Activated CD4-positive, alpha-beta T cell treated with anti-CD3 and anti-CD28 coated beads for 4 hours (primary cell): Measurements from ENCODE around the gene OSBP2.
A peak's percentile ranks its signal among the peaks of the same experiment; 100 is the strongest.

Source experiments
- DNase-seq, 2 donors: peaks; one replicate each; pipeline ENCODE4 v3.0.0-alpha.2; 2020

Gene OSBP2

DNA sequence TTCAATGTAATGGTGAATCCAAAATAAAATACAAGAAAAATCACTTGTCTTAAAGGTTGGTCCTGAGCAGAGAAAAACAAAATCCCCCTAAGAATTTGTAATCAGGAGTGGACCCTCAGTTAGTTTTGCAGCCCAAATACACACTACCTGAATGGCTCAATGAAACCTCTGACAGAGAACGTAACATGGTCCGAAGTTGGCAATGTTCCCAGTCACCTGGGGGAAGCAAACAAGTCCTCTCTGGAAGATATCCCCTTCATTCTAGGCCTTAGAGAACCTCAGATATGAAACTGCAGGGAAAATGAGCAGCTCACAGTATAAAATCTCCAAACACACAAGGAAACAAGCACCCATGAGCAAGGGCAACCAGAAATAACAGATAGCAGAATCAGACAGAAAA, 215.7 kb downstream of the OSBP2 start:
- DNase-seq, result no peak

DNA sequence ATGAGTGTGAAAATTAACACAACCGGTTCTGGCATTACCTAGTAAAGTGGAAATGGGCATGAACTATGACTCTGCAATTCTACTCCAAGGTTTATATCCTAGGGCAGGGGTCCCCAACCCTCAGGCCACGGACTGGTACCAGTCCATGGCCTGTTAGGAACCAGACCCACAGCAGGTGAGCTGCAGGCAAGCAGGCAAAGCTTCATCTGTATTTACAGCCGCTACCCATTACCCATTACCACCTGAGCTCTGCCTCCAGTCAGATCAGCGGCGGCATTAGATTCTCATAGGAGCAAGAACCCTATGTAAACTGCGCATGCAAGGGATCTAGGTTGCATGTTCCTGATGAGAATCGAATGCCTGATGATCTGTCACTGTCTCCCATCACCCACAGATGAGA, 224.1 kb downstream of the OSBP2 start:
- no peak for DNase-seq

DNA sequence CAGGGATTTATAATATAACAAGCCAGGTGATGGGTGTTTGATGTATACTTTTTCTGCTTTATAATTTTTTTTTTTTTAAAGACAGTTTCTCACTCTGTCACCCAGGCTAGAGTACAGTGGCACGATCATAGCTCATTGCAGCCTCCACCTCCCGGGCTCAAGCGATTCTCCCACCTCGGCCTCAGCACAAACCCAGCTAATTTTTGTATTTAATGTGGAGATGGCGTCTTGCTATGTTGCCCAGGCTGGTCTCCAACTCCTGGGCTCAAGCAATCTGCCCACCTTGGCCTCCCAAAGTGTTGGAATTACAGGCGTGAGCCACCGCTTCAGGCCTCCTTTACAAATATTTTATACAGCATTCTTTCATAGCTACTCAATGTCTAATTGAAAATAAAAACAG, 225.3 kb downstream of the OSBP2 start:
- DNase-seq, result no peak

DNA sequence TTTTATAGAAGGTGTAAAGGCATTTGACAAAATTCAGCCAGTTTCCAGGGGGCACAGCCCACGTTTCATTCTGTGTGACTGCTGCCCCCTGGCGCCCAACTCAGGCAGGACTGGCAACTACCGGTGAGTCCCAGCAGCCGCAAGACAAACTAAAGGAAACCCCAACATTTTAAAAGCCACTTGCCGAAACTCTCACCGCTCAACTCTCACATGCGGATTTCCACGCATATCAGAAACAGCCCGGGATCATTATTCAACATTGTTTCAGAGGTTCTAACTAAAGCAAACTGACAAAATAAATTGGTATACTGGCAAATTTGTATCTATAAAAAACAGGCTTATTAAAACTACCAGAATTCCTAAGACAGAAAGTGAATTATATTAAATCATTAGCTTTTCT, 225.7 kb downstream of the OSBP2 start:
- DNase-seq, result peak; percentile 78 to 88

DNA sequence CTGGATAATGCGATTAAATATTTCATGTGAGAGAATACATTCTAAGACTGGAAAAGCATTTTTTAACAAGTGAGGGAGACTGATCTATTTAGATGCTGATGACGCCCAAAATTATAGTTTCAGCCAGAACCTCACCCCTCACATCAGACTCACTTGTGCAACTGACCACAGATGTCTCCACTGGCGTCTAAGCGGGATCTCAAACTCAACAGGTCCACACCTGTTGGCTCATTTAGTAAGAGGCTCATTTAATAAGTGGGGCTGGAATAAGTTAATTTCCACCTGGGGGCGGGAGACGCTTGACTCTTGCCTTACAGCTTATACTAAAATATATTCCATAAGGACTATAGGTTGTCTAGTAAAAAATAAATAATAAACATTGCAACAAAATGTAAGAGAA, 226.4 kb downstream of the OSBP2 start:
- DNase-seq, result no peak

DNA sequence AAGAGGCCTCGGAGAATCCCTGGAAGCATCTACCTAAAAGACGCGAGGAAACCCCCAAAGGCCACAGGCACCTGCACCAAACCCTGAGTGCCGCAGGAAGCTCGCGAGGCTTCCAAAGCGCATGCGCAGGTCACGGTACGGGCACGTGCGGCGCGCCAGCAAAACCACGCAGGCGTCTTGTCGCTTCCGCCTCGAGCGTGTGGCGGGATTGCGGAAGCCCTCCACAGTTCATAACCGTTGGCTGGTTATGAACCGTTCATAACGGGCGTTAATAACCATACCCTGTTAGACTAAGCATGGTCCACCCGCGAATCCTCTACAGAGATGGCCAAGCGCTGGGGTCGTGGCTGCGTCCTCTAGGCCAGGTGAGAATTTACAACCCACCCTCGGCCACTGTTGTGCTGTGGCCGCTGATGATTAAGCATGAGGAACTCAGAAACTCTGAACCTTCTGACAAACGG, 227.5 kb downstream of the OSBP2 start:
- DNase-seq, result peak; percentile 75 to 76

DNA sequence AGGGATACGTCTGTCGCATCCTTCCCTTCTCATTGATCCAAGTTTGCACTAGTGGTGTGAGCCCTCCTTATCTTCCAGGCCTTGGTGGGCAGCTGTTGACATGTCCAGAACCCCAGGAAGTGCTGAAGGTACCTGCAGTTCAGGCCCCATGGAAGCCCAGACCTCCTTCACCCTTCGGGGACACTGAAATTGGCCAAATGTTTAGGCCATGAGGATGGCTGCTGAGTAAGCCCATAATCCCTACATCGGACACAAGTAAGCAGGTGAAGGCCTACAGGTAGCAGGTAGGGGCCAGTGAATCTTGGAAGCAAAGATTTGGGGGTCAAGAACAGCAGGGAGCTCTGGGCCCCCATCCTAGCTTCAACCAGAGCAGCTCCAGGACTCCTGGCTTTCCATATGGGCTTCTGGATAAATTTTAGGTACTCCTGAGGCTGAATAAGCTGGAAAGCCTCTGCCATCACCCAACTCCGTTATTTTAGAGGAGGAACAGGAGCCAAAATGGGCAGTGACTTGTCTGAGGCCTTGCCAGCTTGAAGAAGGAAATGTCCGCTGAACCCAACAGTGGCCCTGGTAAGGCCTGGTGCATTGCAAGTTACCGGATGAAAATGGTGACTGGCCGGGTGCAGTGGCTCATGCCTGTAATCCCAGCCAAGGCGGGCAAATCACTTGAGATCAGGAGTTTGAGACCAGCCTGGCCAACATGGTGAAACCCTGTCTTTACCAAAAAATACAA, 228.7 kb downstream of the OSBP2 start:
- DNase-seq, result no peak

- no peak for DNase-seq
Measured at GRCh38 chr22:30925667-30926066, 231.0 kb downstream of the OSBP2 start.

- DNase-seq, result no peak
Measured at GRCh38 chr22:30926706-30927105, 232.0 kb downstream of the OSBP2 start.

DNA sequence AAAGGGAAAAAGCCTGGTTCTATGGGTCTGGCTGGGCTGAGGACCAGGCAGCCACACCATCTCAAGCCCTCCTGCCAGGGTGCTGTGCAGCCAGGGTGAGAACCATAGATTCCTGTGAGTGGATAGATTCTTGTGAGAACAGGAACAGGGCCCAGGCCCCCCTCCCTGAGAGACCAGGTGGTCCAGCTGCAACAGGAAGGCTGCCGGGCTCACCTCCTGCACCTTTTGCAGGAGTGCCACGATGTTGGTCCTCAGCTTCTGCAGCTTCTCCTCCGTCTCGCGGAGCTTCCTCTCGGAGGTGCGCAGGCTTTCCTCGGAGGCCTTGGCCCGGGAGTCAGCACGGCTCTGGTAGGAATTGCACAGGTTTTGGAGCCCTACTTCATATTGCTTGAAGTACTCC, 233.1 kb downstream of the OSBP2 start:
- no peak for DNase-seq

DNA sequence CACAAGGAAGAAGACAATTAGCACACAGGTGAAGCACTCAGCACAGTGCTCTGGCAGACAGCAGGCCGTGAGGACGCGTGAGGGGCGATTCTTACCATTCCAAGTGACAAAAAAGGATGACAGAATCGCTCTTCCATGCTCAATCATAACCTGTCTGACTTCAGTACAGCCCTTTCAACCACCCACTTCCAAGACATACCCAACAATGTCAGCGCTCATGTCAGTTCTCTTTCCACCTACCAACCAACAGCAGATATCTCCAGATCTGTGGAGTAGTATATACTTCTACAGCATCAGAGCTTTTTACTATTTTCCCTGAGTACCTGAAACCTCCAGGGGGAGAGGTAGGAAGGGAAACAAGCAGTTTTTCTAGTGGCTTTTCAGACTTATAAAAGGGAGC, 233.7 kb downstream of the OSBP2 start:
- DNase-seq, result no peak

DNA sequence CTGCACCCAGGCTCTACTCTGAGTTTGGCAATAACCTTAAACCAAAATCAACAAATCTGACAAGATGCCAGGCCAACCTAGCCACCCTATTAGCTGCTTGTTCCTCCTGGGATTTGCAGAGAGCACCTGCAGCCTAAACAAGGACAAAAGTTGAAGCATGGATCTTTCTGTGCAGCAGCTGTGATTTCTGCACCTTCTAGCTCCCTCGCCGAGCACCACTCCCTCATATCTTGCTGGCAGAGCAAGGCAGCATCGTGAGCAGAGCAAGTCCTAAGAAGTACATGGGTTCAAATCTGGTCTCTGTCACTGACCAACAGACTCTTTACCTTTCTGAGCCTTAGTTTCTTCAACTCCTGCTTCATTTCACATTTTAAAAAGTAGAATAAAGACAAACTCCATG, 235.6 kb downstream of the OSBP2 start:
- no peak for DNase-seq

GRCh38 chr22:30931541-30932300, 237.0 kb downstream of the OSBP2 start:
- no peak for DNase-seq

GRCh38 chr22:30932661-30933060, 238.0 kb downstream of the OSBP2 start:
- DNase-seq, result no peak

GRCh38 chr22:30933457-30933856, 238.8 kb downstream of the OSBP2 start:
- DNase-seq, result no peak

- DNase-seq, result no peak
Measured at GRCh38 chr22:30934053-30934452, 239.4 kb downstream of the OSBP2 start.

DNA sequence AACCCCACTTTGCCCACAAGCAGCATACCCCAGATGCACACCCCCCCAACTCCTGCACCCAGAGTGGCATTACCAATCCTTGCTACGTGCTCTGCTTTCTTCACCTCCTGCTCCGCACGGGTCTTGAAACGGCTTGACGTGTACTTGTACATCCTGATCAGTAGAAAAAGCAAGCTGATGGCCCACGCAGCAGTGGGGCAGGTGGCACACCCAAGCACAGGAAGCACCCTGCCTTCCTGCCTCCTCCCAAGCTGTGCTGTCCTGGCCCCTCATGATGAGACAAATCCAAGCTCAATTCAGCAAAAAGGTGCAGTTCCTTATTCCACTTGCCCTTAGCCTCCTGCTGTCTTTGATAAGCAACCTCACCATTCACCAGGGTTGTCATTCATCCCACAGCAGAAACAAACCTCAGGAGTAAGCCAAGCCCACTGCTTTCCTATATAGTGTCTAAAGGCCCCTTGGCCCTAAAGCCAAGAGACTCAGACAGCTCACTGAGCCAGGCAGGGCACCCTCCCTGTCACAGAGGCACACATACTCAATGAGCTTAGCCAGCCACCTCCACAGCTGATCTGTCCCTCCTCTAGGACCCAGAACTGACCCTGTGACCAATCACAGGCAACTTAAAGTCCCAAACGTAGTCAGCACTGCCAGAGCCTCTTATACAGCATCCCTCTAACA, 246.2 kb downstream of the OSBP2 start:
- peak; percentile 43 to 56 for DNase-seq

GRCh38 chr22:30941363-30941740, 246.7 kb downstream of the OSBP2 start:
- no peak for DNase-seq

- peak; percentile 31 to 40 for DNase-seq
Measured at GRCh38 chr22:30943368-30943767, 248.7 kb downstream of the OSBP2 start.

DNA sequence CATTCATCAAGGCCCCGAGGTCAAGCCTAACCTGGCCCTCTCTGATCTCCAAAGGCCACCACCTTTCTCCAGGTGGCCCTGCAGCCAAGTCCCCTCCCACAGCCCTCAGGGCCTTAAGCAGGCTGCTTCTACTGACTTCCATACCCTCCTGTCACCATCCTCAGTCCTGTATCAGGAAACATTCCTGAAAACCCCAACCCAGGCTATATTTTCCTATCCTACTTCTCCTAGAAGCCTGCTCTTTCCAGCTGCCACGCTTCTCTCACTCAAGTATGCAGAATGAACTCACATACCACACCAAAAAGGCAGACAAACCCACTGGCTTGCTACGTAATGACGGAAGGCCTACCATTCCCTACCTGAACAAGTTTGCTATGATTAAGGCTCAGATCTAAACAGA, 250.3 kb downstream of the OSBP2 start:
- DNase-seq, result no peak

DNA sequence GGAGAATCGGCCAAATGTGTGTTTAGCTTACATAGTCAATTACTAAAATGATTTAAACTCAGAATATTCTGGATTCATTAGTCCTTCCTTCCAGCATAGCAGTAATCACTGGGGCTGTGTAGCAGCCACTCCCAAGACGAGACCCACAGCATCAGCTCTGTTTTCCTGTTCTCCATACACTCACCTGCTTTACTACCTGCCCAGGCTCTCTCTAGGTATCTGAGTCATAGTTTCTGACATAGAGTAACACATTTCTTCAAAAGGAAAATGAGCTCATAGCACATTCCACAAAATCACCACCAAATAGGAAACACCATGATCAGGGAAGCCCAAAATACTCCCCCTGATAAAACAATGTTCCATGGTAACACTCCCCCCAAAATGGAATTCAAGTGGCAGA, 251.0 kb downstream of the OSBP2 start:
- no peak for DNase-seq

DNA sequence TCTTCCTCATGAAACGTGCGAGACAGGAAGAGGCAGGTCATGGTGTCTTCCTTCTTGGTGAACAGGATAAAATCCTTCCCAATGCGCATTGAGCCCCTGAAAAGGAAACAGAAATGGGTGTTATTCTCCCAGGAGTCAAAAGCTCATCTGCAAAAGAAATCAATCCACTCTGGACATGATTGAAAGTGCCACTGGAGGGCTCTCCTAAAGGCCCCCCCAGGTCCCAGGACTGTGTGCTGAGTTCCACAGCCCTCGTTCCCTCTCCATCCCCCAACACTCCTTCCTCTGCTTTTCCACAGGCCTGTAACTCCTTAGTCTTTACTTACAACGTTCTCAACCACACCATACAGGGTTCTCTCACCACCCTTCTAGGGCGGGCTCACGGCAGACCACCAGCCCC, 251.7 kb downstream of the OSBP2 start:
- DNase-seq, result no peak

- no peak for DNase-seq
Measured at GRCh38 chr22:30947173-30947815, 252.6 kb downstream of the OSBP2 start.
